Measurements from ENCODE around the gene DOC2A. TPM values are rescaled to one million over a fixed set of nuclear protein-coding genes. Genes with fewer than 3 reads are reported as not detected.

The DOC2A gene
- under 1 TPM in 2 of 4 donors, not detected in 2; 0.66 to 0.85 TPM for total RNA-seq

- TF ChIP-seq CTCF (IDR thresholded peaks at IDR 0.05; ENCODE audit: low read depth) = no peak
Observed at GRCh38 chr16:30010844-30011713, at the start of gene DOC2A. Gene DOC2A (minus strand): TSS chr16:30011027. CDS start chr16:30010222, 805 bp downstream.

GRCh38 chr16:30060346-30060745 lies 49.5 kb upstream of the DOC2A start:
- TF ChIP-seq CTCF (IDR thresholded peaks at IDR 0.05; ENCODE audit: low read depth) = no peak

DNA sequence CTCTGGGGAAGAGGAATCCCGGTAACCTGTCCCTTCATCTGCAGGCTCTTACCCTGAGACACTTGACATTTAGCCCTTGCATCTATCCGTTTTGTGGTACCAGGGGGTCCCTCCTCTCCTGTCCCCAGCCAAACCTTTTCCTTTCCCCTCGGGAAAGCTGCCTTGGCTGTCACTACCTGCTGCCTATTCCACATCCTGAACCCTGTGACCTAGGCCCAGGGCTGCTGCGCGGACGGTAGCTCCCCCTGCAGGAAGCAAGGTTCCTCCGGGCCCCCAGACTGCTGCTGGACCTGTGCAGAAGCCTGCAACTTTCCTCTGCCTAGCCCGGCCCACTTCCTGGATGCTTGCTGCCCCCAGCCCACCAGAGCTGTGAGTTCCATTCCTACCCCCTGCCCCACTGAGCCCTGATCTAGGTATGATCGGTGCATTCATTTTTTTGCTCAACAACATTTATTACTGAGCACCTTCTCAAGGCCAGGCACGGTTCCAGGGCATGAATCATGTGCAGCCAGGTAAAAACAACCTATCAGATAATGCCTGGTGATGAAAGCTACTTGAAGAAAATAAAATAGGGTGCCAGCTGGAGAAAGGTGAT lies 44.2 kb upstream of the DOC2A start:
- no peak for TF ChIP-seq CTCF (IDR thresholded peaks at IDR 0.05; ENCODE audit: low read depth)

DNA sequence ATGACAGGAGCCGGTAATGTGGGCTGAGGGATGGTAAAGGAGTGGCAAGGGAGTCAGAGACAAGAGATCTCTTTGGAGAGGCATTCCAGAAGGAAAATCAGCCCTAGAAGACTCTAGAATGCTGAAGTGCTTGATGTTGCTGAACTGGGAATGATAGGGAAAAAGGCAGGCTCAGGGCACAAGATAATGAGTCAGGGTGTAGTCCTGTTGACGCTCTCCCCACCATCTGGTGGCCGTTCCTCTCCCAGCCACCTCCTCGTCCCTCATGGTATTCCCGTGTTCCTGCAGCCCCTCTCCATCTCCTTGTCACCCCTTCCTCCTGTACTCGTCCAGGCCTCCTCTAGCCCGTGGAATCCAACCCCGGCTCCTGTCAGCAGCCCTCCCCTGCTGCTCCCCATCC lies 43.6 kb upstream of the DOC2A start:
- no peak for TF ChIP-seq CTCF (IDR thresholded peaks at IDR 0.05; ENCODE audit: low read depth)

GRCh38 chr16:30053376-30054015 lies 42.7 kb upstream of the DOC2A start:
- TF ChIP-seq CTCF (IDR thresholded peaks at IDR 0.05; ENCODE audit: low read depth) = no peak

GRCh38 chr16:30052671-30053372 lies 42.0 kb upstream of the DOC2A start:
- TF ChIP-seq CTCF (IDR thresholded peaks at IDR 0.05; ENCODE audit: low read depth) = no peak

All from subcutaneous adipose tissue (tissue), 4 donors.